CD4-positive, alpha-beta T cell treated with Interleukin-2 at 100 ng/mL for 4 hours (primary cell): ENCODE measurements around the gene NR1D1.
A peak's percentile ranks its signal among the peaks of the same experiment; 100 is the strongest.

Experiments used
- DNase-seq: peaks from one replicate; pipeline ENCODE4 v3.0.0-alpha.2; 2020; ENCODE audit warnings: low spot score

The NR1D1 gene

GRCh38 chr17:40097087-40097486, 3.3 kb downstream of the NR1D1 start:
- no peak for DNase-seq

DNA sequence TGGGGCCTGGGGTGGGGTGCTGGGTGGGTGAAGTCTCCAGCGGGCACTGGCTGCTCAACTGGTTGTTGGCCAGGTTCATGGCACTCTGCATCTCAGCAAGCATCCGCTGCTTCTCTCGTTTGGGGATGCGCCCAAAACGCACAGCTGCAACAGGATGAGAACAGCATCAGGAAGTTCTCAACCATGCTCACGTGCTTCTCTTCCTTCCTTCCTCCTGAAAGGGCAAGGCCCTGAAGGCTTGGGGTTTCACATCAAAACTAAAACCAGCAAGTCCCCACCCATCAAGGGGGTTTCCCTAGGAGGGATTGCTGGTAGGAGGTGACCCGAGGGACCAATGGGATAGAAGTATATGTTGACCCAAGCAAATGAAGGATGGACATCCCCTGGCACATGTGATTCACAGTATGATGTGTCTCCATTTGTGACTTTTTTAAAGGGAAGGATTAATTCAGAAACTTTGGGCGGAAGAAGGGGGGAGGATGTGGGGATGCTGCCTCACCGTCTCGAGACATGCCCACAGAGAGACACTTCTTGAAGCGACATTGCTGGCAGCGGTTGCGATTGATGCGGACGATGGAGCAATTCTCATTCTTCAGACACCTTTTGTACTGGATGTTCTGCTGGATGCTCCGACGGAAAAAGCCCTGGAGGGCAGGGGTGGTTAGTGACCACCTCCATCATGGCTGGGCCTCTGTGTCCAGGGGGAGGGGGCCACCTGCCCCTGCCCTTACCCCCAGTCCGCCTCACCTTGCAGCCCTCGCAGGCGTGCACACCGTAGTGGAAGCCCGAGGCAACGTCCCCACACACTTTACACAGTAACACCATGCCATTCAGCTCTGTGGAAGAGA, 4.2 kb downstream of the NR1D1 start:
- DNase-seq = peak; percentile 97

GRCh38 chr17:40095351-40095943, 4.9 kb downstream of the NR1D1 start:
- DNase-seq = no peak

GRCh38 chr17:40094874-40095273, 5.5 kb downstream of the NR1D1 start:
- DNase-seq = no peak

DNA sequence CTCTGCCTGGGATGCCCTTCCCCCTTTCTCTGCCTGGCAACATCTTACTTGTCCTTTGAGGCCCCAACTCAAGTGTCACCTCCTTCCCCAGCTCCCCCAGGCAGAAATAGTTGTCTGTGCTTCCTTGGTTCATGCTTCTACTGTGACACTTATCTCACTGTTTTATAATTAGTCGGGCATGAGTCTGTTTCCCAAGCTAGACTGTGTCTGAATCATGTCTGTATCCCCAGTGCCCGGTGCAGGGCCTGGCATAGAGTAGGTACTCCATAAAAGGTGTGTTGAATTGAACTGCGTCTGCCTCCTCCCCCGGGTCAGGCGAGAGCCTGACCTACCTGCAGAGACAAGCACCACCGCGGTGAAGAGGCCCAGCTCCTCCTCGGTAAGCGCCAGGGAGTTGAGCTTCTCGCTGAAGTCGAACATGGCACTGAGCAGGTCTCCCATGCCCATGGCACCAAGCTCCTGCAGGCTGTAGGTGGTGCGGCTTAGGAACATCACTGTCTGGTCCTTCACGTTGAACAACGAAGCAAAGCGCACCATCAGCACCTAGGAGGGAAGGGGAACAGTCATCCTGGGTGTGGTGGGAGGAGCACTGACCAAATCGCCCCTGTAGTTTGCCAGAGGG, 6.7 kb downstream of the NR1D1 start:
- DNase-seq = no peak

DNA sequence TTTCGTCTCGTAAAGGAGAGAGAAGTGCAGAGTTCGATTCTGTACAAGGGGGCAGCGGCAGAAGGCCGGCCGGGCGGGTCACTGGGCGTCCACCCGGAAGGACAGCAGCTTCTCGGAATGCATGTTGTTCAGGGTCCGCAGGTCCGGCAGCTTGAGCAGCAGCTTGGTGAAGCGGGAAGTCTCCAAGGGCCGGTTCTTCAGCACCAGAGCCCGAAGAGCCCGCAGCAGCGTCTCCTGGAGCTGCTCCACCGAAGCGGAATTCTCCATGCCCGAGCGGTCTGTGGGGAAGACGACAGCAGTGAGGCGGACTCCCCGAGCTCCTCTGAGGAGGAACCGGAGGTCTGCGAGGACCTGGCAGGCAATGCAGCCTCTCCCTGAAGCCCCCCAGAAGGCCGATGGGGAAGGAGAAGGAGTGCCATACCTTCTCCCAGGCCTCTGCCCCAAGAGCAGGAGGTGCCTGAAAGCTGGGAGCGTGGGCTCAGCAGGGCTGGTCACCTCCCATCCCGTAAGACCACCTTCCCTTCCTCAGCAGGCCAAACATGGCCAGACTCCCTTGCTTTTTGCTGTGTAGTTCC, 7.3 kb downstream of the NR1D1 start:
- no peak for DNase-seq

- DNase-seq = no peak
Measured at GRCh38 chr17:40092581-40092980, 7.8 kb downstream of the NR1D1 start.

GRCh38 chr17:40091691-40092397, 8.5 kb downstream of the NR1D1 start:
- no peak for DNase-seq

GRCh38 chr17:40090237-40091119, 9.9 kb downstream of the NR1D1 start:
- no peak for DNase-seq

GRCh38 chr17:40089077-40089895, 11.1 kb downstream of the NR1D1 start:
- no peak for DNase-seq

- DNase-seq = no peak
Measured at GRCh38 chr17:40087903-40088718, 12.3 kb downstream of the NR1D1 start.

GRCh38 chr17:40087049-40087794, 13.2 kb downstream of the NR1D1 start:
- DNase-seq = no peak

GRCh38 chr17:40086150-40087044, 14.0 kb downstream of the NR1D1 start:
- DNase-seq = peak; percentile 58

DNA sequence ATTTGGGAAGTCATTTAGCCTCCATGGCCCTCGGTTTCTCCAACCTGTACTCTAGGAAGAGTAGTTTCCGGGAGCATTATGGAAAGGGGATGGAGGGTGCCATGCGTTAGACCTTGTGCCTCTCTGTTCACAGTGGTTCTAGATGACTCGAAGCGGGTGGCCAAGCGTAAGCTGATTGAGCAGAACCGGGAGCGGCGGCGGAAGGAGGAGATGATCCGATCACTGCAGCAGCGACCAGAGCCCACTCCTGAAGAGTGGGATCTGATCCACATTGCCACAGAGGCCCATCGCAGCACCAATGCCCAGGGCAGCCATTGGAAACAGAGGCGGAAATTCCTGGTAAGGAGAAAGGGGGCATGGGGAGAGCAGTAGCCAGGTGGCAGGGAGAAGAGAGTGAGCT, 15.9 kb downstream of the NR1D1 start:
- no peak for DNase-seq

- no peak for DNase-seq
Measured at GRCh38 chr17:40079545-40079944, 20.8 kb downstream of the NR1D1 start.

DNA sequence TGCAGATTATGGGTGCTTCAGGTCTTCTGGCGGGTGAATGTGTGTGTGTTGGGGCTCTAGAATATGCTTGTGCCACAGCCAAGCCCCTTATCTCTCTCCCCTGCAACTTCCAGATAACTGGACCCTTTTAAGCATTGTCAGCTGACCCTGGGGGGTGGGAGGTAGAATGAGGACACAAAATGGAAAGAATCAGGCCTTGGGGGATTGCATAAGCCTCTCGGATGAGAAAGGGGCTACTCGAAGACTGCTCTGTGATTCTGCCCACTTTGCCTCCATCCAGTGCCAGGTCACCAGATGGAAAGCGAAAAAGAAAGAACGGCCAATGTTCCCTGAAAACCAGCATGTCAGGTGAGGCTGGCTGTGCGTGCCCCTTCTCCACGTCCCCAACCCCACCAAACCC, 23.8 kb downstream of the NR1D1 start:
- DNase-seq = no peak

GRCh38 chr17:40075942-40076498, 24.4 kb downstream of the NR1D1 start:
- no peak for DNase-seq
